GM18526 (cell line): ENCODE results near the gene ABCG1.

Source experiments
- POLR2A ChIP-seq: IDR thresholded peaks from 3 replicates; pipeline ENCODE4 v1.6.1; 2011; ENCODE audit not compliant: insufficient read length; ENCODE audit errors: extremely low read depth

Gene ABCG1

DNA sequence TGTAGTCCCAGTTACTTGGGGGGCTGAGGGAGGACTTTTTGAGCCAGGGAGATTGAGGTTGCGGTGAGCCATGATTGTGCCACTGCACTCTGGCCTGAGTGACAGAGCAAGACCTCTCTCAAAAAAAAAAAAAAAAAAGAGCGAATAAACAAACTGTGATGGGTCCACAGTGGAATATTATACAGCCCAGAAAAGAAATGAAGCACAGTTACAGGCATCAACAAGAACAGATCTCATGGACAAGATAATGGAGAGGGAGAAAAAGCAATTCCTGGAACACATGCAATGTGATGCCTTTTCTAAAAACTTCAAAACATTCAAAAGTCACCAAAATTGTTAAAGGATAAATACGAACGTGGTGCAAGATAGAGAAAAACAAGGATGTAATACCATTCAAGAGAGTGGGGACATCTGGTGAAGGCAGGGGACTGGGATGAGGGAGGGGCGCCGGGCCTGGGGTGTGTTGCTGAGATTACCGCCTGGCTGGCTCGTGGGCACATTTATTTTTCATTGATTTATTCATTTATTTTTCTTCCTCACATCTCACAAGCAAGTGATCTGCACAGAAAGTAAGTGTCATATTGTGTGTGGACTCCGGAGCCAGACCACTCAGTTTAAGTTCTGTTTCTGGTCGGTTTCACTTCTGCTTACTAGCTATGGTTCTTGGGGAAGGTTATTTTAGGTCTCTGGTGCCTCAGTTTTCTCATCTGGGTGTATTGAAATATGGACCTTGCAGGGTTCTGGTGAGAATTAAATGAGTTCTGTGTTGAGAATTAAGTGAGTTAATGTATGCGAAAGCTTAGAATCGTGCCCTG is 30.1 kb downstream of the ABCG1 start:
- TF ChIP-seq POLR2A: no peak

DNA sequence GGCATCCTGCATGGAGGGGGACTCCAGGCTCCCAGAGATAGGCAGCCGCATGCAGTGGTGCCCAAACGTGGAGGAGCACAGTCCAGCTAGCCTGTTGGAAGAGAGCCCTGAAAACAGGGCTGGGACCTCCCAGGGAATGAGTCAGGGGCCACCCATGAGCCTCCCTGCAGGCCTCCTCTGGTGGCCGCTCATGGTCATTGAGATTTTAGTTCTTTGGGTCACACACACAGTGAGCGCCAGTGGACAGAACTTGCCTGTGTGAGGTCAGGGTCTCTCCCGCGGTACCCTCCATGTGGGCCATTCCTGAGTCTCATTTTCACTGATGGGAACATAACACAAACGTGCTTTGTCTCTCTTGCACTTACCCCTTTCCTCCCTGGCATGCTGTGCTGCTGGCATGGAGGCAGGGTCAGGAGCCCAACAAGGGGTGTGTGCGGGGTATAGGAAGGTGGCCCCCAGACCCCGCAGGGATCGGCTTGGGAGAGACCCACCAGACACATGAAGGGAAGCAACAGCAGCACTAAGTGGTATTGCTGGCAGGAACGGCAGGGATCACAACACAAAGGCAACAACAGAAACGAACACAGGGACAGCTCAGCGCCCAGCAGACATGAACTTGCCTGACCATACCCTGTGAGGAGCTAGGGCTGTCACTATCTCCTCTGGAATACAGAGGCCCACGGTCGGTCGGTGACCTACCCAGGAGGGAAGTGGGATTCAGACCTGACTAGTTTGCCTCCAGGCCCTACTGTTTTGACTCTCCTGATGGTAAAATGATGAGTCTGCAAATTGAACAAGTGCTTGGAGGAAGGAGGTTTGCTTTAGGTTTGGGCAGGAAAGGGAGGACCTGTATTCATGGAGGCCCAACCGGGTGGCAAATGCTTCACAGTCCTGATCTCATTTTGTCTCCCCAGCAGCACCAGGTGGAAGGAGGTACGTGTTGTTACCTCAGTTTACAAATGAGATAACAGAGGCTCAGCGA is 31.8 kb downstream of the ABCG1 start:
- TF ChIP-seq POLR2A: no peak

DNA sequence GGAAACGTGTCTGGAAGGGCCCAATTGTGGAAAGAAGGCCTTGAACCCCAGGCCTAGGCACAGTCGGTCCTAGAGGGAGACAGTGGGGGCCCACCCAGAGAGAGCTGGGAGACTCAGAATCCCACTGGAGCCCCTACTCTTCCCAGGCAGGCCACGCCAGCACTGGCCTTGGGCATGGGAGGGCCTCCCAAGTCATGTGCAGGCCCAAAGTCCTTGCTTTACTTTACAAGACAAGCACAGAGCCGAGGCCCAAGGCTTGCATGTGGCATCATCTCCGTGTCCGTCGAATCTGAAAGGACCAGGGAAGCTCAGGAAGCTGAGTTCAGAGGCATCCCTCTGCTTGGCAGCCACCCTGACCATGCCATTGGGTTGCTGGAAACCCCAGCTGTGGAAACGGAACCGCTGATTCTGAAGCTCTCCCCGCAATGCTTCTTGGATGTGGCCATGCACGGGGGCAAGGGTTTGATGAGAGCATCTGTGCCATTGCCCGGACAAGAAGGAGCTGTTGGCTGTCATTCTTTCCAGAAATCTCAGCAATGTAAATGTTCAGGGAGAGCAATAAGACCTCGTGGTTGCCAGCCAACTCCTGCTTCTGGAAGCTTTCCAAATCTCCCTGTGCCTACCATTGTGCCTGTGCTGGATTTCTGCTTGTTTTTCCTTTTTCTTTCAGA is 32.8 kb downstream of the ABCG1 start:
- TF ChIP-seq POLR2A: no peak

DNA sequence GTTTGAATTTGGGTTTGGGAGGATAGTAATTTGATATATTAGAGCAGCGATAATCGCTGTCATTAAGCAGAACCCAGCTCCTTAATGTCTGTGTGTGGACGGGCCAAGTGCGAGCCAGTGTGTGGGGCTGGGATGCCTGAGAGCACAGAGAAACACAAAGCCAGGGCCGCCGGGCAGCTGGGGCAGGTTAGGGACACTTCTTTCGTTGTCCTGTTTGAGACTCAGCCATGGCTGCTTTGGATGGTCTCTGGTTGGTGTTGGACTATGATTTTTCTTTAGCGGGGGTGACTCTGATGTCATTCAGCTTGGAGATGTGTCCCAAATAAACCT is 33.4 kb downstream of the ABCG1 start:
- TF ChIP-seq POLR2A: no peak

DNA sequence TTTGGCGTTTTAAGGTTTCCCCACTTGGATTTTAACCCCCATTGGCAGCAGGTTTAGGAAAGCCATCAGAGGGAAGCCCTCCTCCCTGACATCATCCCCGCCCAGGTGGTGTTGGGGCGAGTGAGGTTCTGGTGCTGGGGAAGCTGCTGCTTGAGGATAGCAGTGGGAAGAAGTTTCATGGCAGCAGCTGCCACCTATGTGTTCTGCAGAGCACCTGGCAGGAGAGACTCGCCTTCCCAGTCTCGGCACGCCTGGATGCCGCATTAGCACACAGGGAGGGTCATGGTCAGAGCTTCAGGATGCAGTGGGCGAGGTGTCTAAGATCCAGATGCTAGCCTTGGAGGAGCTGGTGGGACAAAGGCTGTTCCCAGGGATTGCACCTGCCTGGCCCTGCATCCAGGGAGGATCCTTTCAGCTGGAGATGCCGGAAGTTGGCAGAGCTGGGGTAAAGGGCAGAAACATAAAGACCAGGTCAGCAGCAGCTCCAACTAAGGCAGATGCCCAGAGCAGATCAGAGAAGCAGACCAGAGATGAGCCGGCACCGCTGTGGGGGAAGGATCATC is 33.9 kb downstream of the ABCG1 start:
- TF ChIP-seq POLR2A: no peak

DNA sequence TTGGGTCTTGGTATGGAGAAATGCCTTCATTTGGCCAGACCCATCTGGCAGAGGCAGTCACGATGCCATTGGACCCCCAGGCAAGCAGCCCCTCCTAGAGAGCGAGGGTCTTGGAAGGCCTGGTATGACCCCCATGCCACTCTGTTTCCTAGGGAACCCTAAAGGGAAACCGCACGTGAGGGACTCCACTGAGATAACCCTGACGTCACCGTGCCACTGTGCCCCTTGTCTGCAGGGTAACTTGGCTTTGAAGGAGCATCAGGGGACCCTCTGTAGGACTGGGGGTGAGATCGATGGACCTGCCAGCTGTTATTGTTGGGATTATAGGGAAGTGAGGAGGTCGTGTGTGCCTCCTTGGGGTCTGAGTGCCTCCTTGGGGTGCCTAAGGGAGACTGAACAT is 34.5 kb downstream of the ABCG1 start:
- TF ChIP-seq POLR2A: no peak

DNA sequence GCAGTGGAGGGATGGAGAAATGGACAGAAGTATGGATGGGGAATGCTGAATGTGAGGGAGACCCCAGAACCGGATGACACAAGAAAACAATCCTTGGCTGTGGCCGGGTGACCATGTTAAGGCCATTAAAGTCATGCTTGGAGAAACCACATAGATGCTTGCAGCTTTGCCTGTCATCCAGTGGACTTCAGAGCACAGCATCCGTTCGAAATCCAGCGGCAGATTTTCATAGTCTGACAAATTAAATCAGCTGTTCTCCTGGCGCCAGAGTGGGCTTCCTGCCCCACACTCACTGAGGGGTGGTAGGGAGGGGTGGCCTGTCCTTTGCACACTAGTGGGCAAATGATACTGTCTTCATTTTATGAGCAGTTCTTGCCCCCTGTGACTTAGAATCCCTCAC is 35.1 kb downstream of the ABCG1 start:
- no peak for TF ChIP-seq POLR2A

DNA sequence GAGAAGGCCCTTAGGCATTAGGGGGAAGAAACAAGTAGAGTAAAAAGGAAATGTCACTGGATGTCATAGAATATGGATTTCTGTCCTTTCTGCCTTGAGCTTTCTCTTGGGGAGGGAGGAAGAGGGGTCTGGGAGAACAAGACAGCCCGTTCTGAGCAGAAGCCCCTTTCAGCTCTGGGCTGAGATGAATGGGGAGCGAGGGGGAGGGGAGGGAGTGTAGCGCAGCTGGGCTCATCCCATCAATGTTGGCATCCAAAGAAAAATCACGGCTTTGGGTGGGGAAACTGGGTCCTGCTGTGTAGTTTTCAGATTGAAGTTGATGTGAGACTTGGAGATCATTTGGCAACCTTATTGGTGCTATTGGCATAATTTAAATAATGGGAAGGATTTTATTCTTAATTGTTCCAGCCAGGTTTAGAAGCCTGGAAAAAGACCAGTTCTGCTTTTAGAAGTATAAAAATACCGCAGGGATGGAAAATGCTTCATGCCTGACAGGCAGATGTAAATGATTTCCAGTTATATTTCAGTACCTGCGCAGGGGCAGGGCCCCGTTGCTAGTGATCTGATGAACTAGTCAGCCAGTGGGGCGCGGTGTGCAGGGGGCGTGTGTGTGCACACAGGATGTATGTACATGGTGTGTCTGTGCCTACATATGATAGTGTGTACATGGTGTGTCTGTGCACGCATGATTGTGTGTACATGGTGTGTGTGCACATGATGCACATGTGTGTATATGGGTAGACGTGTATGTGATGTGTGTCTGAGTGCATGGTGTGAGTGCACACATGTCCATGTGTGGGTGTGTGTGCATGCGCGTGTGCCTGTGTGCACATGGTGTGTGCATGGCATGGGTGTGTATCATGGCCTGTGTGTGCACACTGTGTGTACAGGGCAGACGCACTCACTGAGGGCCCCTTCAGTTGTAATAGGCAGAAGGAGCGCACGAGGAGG is 36.0 kb downstream of the ABCG1 start:
- TF ChIP-seq POLR2A: no peak

DNA sequence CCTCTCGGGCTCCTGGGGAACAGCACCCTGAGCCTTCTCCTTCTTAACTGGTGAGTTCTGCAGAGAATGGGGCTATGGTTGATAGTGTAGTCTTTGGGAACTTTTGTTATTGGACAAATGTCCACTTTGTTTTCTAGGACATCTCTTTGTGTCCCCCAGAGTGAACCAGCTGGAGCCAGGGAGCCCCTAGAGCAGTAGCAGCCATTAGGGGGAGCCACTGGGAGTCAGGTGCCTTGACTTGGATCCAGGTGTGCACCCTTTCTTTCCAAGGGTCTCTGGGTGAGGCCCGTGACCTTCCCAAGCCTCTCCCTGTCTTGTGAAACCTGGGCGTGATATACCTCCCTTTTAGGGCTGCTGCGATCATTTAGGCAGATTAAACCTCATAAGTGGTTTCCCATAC is 36.9 kb downstream of the ABCG1 start:
- TF ChIP-seq POLR2A: no peak

DNA sequence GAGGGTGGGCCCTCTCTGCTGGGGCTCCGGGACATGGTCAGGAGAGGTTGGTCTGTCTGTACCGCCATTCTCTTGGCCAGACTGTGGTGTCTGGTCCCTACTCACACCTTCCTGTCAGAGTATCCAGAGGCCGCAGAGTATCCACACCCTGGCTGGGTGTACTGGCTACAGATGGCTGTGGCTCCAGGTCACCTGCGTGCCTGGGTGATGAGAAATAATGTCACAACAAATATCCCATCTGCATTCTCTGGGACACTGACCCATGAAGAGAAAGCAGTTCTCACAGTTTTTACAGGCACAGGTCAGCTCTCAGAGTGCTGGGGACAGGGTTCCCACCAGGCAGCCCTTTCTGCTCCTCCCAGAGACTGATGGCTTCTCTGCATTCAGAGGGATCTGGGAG is 37.4 kb downstream of the ABCG1 start:
- no peak for TF ChIP-seq POLR2A

DNA sequence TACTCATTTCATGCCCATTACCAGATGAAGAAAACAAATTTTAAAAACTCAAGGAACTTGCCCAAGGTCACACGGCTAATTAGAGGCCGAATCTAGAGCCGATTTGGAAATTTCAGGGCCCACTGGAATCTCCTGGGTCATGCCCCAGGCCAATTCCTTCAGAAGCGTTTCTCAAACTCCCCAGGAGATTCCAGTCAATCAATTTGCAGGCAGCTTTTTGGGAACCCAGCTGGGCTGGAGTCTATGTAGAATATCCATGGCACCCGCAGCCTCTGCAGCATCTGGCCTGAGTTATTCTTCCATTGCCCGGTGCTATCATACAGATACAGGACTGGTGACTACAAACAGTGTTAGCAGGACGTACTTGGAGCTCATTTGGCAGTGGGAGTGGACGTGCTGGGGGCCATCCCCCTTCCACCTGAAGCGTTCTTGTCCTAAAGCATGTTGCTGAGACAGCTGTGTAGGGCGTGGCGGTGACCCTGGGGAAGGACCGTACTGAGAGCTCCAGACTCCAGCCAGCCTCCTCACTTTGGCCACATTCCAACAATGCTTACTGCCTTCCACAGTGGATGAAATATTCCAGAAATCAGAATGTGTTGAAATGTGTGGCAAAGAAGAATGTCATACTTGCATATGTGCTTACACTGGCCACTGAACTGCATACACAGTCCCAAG is 38.3 kb downstream of the ABCG1 start:
- no peak for TF ChIP-seq POLR2A

DNA sequence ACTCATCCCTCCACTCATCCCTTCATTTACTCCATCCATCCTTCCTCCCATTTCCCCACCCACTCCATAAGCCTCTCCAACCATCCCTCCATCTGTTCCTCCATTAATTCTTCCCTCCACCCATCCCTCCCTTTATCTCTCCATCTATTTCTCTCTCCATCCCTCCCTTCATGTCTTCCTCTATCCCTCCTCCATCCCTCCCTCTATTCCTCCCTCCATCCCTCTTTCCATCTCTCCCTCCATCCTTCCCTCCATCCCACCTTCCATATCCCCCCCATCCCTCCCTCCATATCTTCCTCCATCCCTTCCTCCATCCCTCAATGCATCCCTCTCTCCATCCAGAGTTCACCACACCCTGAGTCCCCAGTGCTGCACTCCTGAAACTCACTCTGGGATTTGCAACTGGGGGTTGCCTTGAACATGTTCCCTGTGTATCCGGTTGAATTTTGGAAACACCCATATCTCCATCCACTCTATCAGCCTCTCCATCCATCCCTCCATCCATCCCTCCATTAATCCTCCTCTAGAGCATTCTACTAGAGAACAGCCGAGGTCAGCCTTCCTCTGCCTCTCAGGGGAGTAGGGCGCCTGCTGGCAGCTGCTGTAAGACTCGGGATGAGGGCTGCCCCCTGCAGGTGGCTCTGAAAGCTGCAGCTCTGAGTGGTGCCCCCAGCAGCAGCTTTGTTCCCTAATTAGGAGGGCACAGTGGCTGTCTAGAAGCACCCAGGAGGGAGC is 39.4 kb downstream of the ABCG1 start:
- TF ChIP-seq POLR2A: no peak

DNA sequence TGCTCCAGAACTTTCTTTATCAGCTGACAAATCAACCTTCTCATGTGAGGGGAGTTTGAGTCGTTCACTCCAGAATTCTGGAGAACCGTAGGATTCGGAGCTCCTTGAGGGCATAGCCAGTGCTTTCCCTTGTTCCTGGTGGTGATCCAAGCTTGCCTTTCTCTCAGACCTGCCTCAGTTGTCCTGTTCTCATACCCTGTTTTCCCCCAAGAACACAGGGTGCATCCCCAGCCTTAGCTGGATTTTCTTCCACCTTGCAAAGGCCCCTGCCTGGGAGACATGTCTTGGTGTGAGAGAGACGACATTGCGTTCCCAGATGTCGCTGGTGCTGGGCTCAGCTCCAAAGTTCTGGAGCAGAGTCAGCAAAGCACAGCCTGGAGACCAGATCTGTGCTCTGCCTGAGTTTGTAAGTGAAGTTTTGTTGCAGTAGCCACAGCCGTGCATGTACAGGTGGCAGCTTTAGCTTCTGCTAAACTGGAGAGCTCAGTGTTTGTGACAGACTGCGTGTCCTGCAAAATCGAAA is 40.0 kb downstream of the ABCG1 start:
- TF ChIP-seq POLR2A: no peak
